Immature natural killer cell (primary cell): Measurements from ENCODE around the gene SIRT7. TPM values are rescaled to one million over a fixed set of nuclear protein-coding genes. Genes with fewer than 3 reads are reported as not detected.
A peak's percentile ranks its signal among the peaks of the same experiment; 100 is the strongest.

Source experiments
- DNase-seq, 3 donors: peaks; one replicate each; pipeline ENCODE4 v3.0.0; 2022; ENCODE audit warnings: mixed read lengths in 1 of 3
- H3K27ac Mint-ChIP-seq, 6 donors: one replicate each; pipeline ENCODE4 v1.8.0; 2020; ENCODE audit warnings: mixed read lengths in 6 of 6, mild to moderate bottlenecking in 5 of 6, inconsistent platforms in 4 of 6, moderate library complexity in 3 of 6
- H3K27me3 Mint-ChIP-seq, 3 donors: one replicate each; pipeline ENCODE4 v1.8.0; 2020 to 2021; ENCODE audit warnings: low read depth in 3 of 3, mild to moderate bottlenecking in 3 of 3, mixed read lengths in 3 of 3, moderate library complexity in 3 of 3, inconsistent platforms in 1 of 3
- H3K36me3 Mint-ChIP-seq, 3 donors: one replicate each; pipeline ENCODE4 v1.8.0; 2020; ENCODE audit warnings: mixed read lengths in 3 of 3, inconsistent platforms in 2 of 3, mild to moderate bottlenecking in 2 of 3
- H3K4me1 Mint-ChIP-seq, 2 donors: one replicate each; pipeline ENCODE4 v1.8.0; 2020; ENCODE audit warnings: inconsistent platforms in 2 of 2, mild to moderate bottlenecking in 2 of 2, mixed read lengths in 2 of 2, moderate library complexity in 1 of 2
- H3K4me3 Mint-ChIP-seq, 5 donors: one replicate each; pipeline ENCODE4 v1.8.0; 2020; ENCODE audit warnings: mild to moderate bottlenecking in 5 of 5, mixed read lengths in 5 of 5, inconsistent platforms in 3 of 5, moderate library complexity in 3 of 5
- H3K9me3 Mint-ChIP-seq, 6 donors: one replicate each; pipeline ENCODE4 v1.8.0; 2020; ENCODE audit warnings: mild to moderate bottlenecking in 6 of 6, mixed read lengths in 6 of 6, inconsistent platforms in 4 of 6, moderate library complexity in 3 of 6
- polyA plus RNA-seq, 3 donors: library from polyadenylated mRNA; unstranded; fragments of 300-500 nt; fragmentation: Illumina TruSeq; gene quantifications; one replicate each; pipeline ENCODE4 v1.2.3, GENCODE V29; 2021

The SIRT7 gene
- polyA plus RNA-seq, 3 donors from 2014 or later: 27.2 to 54.7 (median 36.2) TPM

DNA sequence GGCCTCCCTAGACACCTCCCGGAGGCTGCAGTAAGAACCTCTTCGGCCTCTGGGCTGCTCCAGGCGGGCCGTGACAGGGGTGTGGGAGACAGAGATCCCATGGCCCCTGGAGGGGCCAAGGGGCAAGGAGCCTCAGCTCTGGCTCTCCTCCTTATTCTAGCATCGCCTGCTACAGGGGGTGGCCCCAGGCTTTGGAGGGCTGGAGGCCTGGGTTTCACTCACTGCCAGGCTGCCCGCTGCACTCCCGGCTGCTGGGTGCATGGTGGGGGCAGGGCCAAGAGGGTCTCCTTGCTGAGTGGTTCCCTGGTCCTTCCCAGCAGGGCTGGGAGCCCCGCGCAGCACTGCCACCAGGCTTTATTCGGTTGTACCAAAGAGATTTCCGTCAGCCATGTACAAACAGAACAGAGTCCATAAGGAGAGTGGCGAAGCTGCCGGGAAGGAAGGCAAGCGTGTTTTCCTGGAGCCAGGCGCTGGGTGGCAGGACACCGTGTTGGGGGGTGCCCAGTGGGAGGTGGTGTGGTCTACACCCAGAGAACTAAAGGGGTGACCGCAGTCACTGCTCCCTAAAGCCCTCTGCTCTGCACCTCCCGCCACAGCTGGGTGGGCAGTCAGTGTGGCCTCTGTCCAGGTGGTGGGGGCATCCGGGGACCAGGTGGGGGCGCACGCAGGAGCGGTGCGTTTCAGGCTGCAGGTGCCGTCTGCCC is 13.9 kb downstream of the SIRT7 start:
- peaks cover 2 to 6% of the 10 kb centered on the region in 2 donors for H3K4me1 Mint-ChIP-seq
- peaks cover 0 to 13% (median 8%) of the 10 kb centered on the region in 3 donors for H3K36me3 Mint-ChIP-seq
- H3K27ac Mint-ChIP-seq: no peak overlapping the region
- peaks cover 0 to 3% (median 0%) of the 10 kb centered on the region in 3 donors for H3K27me3 Mint-ChIP-seq
- H3K4me3 Mint-ChIP-seq: no peak overlapping the region
- no peak for DNase-seq
- H3K9me3 Mint-ChIP-seq: no peaks in the 10 kb centered on the region

DNA sequence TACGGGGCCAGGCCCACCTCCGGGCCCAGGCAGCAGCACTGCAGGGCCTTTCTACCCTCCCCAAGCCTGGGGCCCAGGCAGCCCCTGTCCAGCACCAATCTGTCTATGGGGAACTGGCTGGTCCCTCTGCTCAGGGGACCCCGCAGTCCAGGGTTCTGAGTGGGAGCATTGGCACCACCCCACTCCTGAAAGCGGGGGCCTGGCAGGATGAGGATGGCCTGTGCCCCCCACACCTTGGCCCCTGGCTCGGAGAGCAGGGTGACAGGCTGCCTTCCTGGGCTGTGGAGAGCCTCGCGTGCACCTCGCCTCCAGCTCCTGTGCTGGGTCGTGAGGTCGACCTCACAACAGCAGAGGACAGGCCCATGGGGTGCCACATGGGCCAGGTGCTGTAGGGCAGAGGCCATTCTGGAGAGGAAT is 14.6 kb downstream of the SIRT7 start:
- Mint-ChIP-seq H3K4me1 (peaks cover 2 to 6% of the 10 kb centered on the region in 2 donors), H3K36me3 (peaks cover 0 to 13% (median 8%) of the 10 kb centered on the region in 3 donors), H3K9me3 (no peaks in the 10 kb centered on the region), H3K4me3 (no peak overlapping the region), H3K27ac (no peak overlapping the region), H3K27me3 (peaks cover 0 to 3% (median 0%) of the 10 kb centered on the region in 3 donors)
- DNase-seq: no peak

DNA sequence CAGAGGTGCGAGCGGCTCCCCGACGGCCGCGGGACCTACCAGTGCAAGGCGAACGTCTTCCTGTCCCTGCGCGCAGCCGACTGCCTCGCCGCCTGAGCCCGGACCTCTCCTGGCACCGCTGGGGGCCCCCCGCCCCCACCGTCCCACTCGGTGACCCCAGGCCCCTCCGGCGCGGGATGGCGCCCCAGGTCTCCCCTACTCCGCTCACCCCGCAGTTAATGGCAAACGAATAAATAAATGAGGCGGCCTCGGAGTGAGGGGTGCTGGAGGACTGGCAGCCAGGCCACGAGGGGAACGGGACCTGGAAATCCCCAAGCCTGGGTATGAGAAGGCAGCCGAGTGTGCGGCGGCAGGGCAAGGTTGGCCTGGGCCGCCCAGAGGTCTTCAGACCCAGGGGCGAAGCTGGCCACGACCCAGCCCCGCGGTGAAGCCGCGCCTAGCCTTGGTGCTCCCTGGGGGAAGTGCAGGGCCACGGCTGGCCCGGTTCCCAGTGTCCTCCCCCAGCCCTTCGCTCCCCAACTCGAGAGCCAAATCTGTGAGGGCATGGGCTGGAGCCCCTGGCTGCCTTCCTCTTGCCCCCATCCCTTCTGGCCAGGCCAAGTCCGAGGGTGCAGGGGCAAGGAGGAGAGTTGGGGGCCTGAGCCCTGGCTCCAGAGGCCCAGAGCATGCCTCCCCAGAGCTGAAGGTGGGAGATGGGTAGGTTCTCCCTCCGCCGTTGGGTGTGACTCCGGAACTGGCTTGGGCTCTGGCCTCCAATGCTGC is 15.1 kb downstream of the SIRT7 start:
- peaks cover 0 to 13% (median 8%) of the 10 kb centered on the region in 3 donors for H3K36me3 Mint-ChIP-seq
- DNase-seq: no peak
- no peaks in the 10 kb centered on the region for H3K9me3 Mint-ChIP-seq
- peaks cover 0 to 3% (median 0%) of the 10 kb centered on the region in 3 donors for H3K27me3 Mint-ChIP-seq
- H3K4me1 Mint-ChIP-seq: peaks cover 2 to 6% of the 10 kb centered on the region in 2 donors
- H3K4me3 Mint-ChIP-seq: no peak overlapping the region
- H3K27ac Mint-ChIP-seq: no peak overlapping the region

DNA sequence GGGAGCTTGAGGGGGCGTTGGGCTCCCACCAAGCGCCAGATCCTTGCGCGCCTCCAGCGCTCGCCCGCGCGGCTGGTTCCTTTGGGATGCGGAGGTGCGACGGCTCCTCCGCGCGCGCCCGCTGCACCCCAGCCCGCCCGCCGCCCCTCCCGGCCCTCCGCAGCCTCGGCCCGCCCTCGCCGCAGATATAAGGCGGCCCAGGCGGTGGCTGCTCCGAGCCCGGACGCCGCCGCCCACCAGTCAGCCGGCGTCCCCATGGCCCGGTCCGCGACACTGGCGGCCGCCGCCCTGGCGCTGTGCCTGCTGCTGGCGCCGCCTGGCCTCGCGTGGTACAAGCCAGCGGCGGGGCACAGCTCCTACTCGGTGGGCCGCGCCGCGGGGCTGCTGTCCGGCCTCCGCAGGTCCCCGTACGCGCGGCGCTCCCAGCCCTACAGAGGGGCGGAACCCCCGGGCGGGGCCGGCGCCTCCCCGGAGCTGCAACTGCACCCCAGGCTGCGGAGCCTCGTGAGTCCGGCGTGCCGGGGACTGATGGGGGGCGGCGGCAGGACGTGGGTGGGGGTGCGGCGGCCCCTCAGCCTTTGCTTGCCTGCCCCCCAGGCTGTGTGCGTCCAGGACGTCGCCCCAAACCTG is 15.8 kb downstream of the SIRT7 start, which contains the start of gene NPB:
NPB (plus strand) TSS at position 216 of the 630 bp plus-strand sequence; CDS start at position 256, 40 bp downstream.
- H3K4me1 Mint-ChIP-seq: peaks cover 2 to 6% of the 10 kb centered on the region in 2 donors
- DNase-seq: peak in 2 of 3 donors; percentile 21 to 22
- peaks cover 0 to 13% (median 8%) of the 10 kb centered on the region in 3 donors for H3K36me3 Mint-ChIP-seq
- H3K27me3 Mint-ChIP-seq: peaks cover 0 to 3% (median 0%) of the 10 kb centered on the region in 3 donors
- H3K9me3 Mint-ChIP-seq: no peaks in the 10 kb centered on the region
- no peak within 1 kb of the TSS for H3K27ac Mint-ChIP-seq
- peak within 1 kb of the TSS in 3 of 5 donors; percentile 17 to 33 (median 29) for H3K4me3 Mint-ChIP-seq

DNA sequence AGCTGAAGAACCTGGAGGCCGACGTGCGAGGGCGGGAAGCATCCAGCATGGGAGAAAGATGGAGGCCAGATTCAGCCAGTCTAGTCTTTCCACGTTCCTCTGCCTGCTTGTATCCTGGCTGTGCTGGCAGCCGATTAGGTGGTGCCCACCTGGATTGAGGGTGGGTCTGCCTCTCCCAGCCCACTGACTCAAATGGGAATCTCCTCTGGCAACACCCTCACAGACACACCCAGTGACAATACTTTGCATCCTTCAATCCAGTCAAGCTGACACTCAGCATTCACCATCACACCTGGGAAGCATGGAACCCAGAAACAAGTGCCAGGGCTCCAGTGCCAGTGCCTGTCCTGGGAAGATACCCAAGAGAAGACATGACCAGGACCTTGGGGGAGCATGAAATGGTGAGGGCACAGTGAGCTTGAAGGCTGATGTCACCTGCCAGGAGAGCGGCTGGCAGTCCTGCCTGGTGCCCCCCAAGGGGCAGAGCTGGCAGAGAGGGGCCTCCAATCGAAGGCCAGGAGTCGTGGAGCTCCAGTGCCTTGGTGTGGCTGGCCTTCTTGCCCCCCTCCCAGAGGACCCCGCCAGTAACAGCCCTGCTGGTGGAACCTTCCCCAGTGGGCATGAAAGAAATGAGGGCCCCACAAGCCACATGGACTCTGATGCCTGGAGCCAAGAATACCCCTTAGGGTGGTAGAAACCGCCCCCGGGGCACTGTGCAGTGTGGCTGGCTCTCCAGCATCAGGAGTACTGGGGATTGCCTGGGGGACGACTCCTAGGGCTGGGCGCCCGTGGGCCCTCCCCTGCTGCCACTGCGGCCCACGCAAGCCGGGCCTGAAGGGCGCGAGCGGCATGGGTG is 16.6 kb downstream of the SIRT7 start:
- Mint-ChIP-seq H3K9me3 (no peaks in the 10 kb centered on the region), H3K4me3 (peak overlapping the region in 4 of 5 donors; percentile 17 to 77 (median 54)), H3K4me1 (peaks cover 2 to 6% of the 10 kb centered on the region in 2 donors), H3K27me3 (peaks cover 0 to 3% (median 0%) of the 10 kb centered on the region in 3 donors), H3K27ac (no peak overlapping the region), H3K36me3 (peaks cover 0 to 13% (median 8%) of the 10 kb centered on the region in 3 donors)
- DNase-seq: no peak

DNA sequence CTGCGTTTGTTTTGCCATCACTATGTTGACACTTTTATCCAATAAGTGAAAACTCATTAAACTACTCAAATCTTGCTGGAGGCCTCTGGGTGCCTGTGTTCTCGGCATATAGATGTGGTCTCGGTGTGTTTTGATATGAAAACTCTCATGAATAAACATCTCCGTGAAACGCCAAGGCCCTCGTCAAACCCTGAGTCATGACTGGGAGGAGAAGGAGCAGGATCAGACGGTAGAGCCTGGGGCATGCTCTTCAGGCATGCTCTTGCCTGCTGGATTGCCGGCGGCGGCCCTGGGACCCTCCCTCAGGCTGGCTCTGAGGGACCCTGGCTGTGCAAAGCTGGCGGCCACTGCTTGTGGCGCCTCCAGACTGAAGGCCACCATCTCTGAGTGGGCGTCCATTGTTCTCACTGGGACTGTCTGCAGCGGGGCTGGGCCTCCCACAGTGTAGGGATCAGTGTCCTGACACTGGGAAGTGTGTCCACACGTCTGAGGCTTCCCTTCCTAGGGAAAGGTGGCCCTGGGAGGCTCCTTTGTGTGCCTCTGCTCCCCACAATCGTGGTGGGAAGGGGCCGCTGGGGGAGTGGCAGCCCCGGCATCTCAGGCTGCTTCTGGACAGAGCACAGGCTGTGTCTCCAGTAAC is 17.7 kb downstream of the SIRT7 start:
- H3K27ac Mint-ChIP-seq: no peak overlapping the region
- H3K4me3 Mint-ChIP-seq: no peak overlapping the region
- peaks cover 0 to 3% (median 0%) of the 10 kb centered on the region in 3 donors for H3K27me3 Mint-ChIP-seq
- peaks cover 2 to 6% of the 10 kb centered on the region in 2 donors for H3K4me1 Mint-ChIP-seq
- peaks cover 0 to 16% (median 8%) of the 10 kb centered on the region in 3 donors for H3K36me3 Mint-ChIP-seq
- H3K9me3 Mint-ChIP-seq: no peaks in the 10 kb centered on the region
- DNase-seq: no peak

DNA sequence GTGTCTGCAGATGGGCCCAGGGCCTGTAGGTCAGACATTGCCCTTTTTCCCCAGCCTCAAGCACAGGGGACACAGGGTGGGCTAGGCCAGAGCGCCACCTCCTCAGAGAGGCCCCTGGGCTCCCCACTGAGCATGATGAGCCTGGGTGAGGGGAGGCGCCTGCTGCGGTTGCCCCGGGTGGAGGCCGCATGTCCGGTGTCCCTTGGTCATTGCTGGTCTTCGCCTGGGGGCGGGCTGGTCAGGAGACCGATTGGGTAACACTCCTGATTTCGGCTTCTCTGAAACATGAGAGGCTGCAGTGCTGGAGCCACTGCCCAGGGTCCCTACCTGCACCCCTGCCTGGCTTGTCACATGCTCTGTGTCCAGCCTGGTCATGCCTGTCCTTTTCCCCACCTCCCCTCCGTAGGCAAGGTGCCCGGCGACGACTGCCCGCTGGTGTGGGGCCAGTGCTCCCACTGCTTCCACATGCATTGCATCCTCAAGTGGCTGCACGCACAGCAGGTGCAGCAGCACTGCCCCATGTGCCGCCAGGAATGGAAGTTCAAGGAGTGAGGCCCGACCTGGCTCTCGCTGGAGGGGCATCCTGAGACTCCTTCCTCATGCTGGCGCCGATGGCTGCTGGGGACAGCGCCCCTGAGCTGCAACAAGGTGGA is 18.3 kb downstream of the SIRT7 start:
- DNase-seq: no peak
- Mint-ChIP-seq H3K36me3 (peaks cover 0 to 18% (median 8%) of the 10 kb centered on the region in 3 donors), H3K27ac (no peak overlapping the region), H3K4me1 (peaks cover 2 to 6% of the 10 kb centered on the region in 2 donors), H3K4me3 (no peak overlapping the region), H3K27me3 (peaks cover 0 to 3% (median 0%) of the 10 kb centered on the region in 3 donors), H3K9me3 (no peaks in the 10 kb centered on the region)

DNA sequence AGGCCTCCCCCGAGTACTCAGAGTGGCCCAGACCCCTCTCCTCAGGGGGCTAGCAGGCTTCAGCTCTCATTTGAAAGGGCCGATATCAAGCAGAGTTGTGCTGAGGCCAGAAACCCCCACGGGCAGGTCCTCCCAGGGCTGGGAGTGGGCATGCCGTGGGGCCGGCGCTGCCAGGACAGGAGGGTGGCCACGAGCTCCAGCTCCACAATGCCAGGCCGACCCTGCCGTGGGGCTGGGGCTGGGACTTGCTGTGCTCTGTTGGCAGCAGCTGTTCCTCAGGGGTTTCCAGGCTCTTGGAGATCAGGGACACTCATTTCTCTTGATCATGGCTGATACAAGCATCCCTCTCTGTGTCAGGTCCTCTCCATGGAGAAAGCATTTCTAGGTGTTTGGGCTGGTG is 19.1 kb downstream of the SIRT7 start:
- Mint-ChIP-seq H3K4me3 (no peak overlapping the region), H3K27me3 (peaks cover 0 to 3% (median 0%) of the 10 kb centered on the region in 3 donors), H3K36me3 (peaks cover 0 to 18% (median 8%) of the 10 kb centered on the region in 3 donors), H3K4me1 (peaks cover 2 to 6% of the 10 kb centered on the region in 2 donors), H3K9me3 (no peaks in the 10 kb centered on the region), H3K27ac (no peak overlapping the region)
- no peak for DNase-seq

DNA sequence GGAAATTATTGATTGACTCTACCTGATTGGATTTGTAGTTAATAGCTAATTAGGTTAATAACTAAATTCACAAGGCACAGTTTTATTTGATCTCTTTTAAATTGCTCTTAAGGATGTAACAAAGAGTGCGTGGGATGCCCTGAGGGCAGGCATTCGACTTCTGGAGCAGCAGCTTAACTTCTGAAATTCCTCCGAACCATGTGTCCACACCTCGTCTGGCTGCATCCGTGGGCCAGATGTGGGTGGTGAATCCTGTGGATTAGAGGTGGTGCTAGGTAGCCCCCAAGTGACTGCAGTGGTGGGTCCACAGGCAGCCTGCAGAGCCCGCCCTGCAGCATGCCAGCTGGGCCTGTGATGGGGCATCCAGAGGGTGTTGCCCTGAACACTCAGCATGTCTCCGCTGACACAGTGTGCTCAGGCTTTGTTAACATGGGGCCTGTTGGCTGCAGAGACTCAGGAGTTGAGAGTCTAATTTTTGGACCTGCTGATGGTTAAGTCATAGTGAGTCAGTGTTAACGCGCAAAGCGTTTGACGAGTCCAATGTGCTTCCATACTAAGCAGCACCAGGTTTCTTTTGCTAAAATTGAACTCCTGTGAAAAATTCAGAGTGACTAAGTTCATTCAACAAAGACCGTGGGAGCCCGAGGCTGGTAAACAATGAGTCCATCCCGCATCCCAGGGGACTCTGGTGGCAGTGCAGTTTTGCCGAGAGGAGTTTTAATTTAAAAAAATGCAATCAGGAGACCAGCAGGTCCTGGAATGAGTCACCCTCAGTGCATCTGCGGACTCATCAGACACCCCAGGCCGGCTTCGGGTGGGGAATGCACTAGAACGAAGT is 19.7 kb downstream of the SIRT7 start:
- H3K9me3 Mint-ChIP-seq: no peaks in the 10 kb centered on the region
- H3K27ac Mint-ChIP-seq: no peak overlapping the region
- H3K27me3 Mint-ChIP-seq: peaks cover 0 to 3% (median 0%) of the 10 kb centered on the region in 3 donors
- no peak overlapping the region for H3K4me3 Mint-ChIP-seq
- DNase-seq: no peak
- H3K4me1 Mint-ChIP-seq: peaks cover 2 to 6% of the 10 kb centered on the region in 2 donors
- H3K36me3 Mint-ChIP-seq: peaks cover 0 to 18% (median 8%) of the 10 kb centered on the region in 3 donors

DNA sequence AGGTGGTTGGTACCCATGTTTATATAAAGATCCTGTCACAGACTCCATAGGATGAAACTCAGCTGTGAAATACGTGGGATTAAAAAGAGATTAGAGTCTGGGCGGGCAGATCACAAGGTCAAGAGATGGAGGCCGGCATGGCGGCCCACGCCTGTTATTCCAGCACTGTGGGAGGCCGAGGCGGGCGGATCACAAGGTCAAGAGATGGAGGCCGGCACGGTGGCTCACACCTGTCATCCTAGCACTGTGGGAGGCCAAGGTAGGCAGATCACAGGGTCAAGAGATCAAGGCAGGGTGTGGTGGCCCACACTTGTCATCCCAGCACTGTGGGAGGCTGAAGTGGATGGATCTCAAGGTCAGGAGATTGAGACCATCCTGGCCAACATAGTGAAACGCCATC is 22.6 kb downstream of the SIRT7 start:
- no peak for DNase-seq
- H3K9me3 Mint-ChIP-seq: no peaks in the 10 kb centered on the region
- peaks cover 0 to 10% (median 6%) of the 10 kb centered on the region in 3 donors for H3K27me3 Mint-ChIP-seq
- H3K27ac Mint-ChIP-seq: no peak overlapping the region
- no peak overlapping the region for H3K4me3 Mint-ChIP-seq
- H3K4me1 Mint-ChIP-seq: peaks cover 1 to 6% of the 10 kb centered on the region in 2 donors
- H3K36me3 Mint-ChIP-seq: peaks cover 0 to 11% (median 4%) of the 10 kb centered on the region in 3 donors

DNA sequence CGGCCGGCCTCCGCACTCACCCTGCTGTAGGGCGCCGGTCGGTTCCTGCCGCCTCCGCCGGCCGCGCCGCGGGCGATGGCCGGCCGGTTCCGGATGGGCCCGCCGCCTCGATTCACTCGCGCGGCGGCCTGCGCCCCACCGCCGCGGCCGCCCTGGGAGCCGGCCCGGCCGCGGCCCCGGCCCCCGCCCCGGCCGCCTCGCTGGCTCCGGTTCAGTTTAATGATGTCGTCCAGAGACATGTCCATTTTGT is 26.7 kb downstream of the SIRT7 start:
- Mint-ChIP-seq H3K4me1 (peaks cover 22 to 24% of the 10 kb centered on the region in 2 donors), H3K9me3 (no peaks in the 10 kb centered on the region), H3K4me3 (peak overlapping the region; percentile 90 to 97 (median 94)), H3K27ac (peak overlapping the region; percentile 90 to 98 (median 96)), H3K27me3 (peaks cover 0 to 14% (median 6%) of the 10 kb centered on the region in 3 donors), H3K36me3 (peaks cover 4 to 28% (median 14%) of the 10 kb centered on the region in 3 donors)
- DNase-seq: no peak
